Hematopoietic multipotent progenitor cell treated with erythropoietin and hydrocortisone succinate and interleukin-3 and kit ligand, for 8 days (in vitro differentiated cells): ENCODE data around the gene EPHB2.
A peak's percentile ranks its signal among the peaks of the same experiment; 100 is the strongest.
"Not testable (repeated sequence)": the region's sequence is repeated elsewhere in the genome, so short reads cannot be mapped to it uniquely, and the experiment has no call there.

ENCODE experiments used
- DNase-seq: peaks from one replicate; pipeline ENCODE4 v3.0.0-alpha.2; 2015

The EPHB2 gene

DNA sequence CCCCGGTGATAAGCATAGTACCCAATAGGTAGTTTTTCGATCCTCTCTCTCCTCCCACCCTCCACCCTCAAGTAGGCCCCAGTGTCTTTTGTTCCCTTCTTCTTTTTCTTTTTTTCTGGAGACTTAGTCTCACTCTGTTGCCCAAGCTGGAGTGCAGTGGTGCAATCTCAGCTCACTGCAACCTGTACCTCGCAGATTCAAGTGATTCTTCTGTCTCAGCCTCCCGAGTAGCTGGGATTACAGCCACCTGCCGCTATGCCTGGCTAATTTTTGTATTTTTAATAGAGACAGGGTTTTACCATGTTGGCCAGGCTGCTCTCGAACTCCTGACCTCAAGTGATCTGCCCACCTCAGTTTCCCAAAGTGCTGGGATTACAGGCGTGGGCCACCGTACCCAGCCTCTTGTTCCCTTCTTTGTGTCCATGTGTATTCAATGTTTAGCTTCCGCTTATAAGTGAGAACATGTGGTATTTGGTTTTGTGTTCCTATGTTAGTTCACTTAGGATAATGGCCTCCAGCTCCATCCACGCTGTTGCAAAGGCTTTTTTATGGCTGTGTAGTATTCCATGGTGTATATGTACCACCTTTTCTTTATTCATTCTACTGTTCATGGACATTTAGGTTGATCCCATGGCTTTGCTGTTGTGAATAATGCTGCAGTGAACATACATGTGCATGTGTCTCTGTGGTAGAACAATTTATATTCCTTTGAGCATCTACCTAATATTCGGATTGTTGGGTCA is 133.0 kb downstream of the EPHB2 start:
- DNase-seq = not testable (repeated sequence)

DNA sequence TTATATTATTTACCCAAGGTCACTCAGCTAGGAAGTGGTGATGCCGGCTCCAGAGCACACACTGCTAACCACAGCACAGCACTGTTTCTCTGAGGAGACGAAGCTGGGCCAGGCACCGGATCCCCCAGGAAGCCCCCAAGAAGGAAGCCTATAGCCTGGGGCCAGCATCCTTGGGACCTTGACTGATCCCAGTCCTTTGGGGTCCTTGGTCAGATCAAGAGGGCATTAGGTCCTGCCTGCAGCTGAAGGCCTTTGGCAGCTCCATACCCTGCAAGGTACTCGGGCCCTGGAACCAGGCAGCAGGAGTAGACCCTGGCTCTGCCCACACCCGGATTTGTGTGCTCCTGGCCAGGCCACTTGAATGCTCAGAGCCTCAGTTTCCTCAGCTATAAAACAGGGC is 134.0 kb downstream of the EPHB2 start:
- no peak for DNase-seq

DNA sequence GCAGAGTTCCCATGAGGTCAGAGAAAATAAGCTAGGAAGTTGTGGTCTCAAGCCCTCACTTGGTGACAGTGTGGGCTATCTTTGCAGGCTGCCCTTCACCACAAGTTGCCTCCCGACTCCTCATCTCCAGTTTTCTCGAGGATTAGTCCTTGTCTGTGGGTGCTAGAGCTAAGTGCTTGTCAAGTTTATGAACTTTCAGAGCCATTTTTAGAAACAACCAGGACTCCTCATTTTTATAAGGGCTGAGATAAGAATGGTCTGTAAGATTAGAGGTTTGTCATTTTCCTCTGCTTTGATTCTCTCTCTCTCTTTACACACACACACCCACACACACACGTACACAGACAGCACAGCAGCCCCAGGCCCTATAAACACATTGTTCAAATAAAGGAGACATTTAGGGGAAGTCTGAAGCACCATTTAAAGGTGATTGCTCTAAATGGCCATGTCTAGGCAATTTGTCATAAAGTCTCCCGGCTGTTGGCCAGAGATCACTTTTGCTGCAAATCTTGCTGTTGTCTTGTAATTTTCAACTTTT is 134.8 kb downstream of the EPHB2 start:
- DNase-seq = no peak

DNA sequence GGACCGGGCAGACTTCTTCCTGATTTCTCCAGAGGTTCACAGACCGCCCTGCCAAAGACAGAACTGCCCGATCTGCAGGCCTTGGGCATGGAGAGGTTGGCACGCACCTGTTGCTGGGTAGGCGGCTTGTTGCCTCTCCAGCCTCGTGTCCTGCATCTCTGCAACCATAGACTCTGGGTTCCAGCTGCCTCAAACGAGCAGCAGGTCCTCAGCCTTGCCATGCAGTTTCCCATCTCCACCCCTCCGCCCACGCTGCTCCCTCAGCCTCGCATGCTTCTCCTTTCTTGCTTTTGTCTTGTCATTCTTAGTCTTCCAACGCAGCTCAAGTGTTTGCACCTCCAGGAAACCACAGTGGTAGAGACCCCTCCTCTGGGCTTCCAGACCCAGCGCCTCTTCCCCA is 135.8 kb downstream of the EPHB2 start:
- peak; percentile 2 for DNase-seq

DNA sequence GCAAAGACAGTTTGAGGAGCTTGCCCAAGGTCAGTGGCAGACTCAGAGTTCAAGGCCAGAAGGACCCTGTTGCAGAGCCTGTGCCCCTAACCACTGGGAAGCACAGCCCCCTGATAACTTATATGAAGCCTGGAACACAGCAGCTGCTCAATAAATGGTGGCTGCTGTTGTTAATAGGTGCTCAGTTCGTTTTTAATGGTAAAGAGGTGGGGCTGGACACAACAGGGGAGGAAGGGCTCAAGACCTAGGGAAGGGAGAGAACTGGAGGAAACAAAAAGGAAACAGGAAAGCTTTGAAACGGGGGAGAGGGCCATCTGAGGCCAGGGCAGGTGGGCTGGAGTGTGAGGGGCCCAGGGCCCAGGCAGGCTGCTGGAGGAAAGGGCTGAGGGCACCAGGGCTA is 136.6 kb downstream of the EPHB2 start:
- DNase-seq = no peak

DNA sequence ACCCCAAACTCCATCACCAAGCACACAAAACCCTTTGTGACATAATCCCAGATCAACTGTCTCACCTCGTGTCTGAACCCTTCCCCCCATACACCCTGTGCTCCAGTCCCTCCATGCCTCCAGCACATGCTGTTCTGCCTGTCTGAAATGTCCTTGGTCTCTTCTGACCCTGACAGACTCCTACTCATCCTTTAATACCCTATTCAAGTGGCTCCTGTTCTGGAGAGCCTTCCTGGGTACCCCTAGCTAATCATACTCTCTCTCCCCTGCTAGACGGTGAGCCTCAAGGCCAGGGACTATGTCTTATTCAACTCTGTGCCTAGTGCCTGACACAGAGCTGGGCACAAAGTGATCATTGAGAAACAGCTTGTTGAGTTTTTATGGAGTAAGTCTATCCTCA is 137.1 kb downstream of the EPHB2 start:
- no peak for DNase-seq

DNA sequence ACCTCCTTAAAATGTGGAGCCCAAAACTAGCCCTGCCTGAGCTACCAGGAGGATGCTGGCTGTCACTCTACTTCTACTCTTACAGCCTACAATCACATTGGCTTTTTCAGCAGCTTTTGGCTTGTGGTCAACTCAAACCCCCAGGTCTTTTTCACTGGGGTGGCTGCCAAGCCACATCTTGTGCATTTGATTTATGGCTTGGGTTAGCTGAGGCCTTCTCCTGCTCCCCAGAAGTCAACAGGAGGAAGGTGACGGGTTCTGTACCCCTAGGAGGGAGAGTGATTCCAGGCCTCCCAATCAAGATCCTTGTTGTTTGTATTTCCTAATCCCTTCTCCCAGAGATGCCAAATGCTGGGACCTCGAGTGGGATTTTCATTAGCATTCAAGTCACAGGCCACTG is 137.8 kb downstream of the EPHB2 start:
- no peak for DNase-seq

DNA sequence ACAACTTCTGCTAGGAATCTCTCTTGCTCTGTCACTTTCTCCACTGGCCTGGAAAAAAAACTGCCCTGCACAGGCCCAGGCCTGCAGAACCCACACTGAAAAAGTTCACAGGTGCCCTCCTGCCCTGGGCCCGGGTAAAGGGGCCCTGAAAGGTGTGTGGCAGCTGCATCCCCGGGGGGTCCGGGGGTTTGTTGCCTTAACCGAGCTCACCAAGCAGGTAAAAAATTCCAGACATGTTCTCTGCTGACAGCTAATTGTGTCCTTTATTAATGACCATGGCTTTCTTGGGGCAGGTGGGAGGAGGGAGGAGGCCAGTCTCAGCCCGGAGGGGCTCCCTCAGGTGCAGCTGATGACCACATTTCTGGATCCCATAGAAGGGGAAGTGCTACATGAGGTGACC is 139.1 kb downstream of the EPHB2 start:
- no peak for DNase-seq

DNA sequence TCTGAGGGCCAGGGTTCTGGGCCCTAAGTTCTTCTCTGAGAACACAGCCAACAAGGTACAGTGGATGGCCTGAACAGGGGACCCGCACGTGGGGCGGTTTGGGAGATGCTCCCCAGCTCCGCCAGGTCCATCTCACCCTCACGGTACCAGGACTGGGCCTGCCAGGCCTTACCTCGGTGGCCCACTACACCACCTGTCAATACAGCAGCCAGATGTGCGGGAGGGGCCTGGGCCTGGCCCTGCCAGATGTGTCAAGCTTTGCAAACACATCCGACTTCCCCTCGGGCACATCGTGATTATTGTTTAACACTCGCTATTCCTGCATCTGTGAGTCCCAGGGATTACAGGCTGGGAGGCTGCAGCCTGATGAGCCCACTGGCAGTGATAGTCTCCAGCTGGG is 139.6 kb downstream of the EPHB2 start:
- no peak for DNase-seq

DNA sequence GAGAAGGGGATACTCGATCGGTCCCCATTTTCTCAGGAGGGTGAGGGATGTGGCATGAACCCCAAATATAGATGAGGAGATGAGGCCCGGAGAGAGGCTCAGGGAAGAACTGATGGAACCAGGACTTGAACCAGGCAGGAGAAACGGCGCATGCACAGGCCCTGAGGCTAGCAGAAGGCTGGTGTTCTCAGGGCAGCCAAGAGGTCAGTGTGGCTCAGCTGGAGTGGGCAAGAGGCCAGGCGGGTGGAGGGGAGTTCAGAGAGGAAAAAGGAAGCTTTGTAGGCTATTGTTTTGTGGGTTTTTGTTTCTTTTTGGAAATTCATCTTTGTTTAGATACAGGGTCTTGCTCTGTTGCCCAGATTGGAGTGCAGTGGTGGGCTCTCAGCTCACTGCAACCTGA is 140.0 kb downstream of the EPHB2 start:
- no peak for DNase-seq

DNA sequence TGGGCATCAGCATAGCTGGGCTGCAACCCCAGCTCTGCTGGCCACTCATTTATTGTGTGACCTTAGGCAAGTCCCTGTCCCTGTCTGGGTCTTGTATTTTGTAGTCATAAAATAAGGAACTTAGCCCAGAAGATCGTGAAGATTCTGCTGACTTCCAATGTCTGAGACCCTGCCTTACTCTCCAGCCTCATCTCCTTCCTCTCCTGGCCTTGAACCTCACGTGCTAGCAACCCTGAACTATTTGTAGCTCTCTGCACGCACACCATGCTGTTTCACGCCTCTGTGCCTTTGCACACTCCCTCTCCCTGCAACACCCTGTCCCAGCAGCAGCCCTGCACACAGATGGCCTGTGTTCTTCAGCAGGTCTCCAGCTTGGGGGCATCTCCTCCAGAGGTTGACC is 140.9 kb downstream of the EPHB2 start:
- DNase-seq = no peak

DNA sequence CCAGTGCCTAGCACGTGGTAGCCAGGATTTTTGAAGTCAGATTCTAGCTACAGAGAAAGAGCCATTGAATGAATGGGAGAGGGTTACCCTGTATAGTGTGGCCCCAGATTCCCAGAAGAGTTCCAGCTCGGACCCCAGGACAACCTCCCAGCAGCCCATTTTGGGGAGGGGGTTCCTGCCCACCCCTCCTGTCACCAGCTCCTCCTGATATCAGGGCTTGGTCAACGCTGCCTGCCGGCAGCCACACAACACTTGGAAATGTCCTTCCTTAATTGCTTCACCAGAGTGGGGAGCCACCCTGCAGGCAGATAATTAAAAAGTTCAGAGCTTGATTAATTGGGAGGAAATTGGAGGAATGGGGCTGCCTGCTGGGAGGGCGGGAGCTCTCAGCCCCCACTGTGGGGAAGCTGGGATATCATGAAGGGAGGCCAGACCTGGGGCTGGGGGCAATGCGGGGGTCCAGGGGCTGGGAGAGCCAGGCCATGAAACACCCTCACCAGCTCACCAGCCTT is 141.6 kb downstream of the EPHB2 start:
- no peak for DNase-seq

DNA sequence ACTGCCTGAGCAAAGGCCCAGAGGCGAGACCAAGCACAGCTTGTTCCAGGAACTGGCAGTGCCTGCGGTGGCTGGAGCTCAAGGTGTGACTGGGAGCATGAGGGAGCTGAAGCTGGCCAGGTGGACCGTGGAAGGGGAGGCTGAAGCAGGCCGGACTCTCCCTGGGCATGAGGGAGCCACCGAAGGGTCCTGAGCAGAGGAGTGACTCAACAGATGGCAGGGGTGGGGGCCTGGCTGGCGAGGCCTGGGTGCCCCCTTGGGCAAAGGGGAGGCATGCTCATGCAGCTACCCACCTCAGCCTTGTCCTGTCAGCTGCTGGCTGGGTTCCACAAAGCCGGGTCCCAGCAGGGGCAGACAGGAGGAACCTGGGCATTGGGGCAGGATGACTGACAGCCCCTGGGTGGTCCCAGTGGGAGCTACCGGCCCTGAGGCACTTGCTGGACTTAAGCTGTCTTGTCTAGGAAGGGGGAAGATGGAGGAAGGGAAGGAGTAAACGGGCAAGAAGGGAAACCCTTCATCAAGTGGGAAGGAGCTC is 143.1 kb downstream of the EPHB2 start:
- no peak for DNase-seq

DNA sequence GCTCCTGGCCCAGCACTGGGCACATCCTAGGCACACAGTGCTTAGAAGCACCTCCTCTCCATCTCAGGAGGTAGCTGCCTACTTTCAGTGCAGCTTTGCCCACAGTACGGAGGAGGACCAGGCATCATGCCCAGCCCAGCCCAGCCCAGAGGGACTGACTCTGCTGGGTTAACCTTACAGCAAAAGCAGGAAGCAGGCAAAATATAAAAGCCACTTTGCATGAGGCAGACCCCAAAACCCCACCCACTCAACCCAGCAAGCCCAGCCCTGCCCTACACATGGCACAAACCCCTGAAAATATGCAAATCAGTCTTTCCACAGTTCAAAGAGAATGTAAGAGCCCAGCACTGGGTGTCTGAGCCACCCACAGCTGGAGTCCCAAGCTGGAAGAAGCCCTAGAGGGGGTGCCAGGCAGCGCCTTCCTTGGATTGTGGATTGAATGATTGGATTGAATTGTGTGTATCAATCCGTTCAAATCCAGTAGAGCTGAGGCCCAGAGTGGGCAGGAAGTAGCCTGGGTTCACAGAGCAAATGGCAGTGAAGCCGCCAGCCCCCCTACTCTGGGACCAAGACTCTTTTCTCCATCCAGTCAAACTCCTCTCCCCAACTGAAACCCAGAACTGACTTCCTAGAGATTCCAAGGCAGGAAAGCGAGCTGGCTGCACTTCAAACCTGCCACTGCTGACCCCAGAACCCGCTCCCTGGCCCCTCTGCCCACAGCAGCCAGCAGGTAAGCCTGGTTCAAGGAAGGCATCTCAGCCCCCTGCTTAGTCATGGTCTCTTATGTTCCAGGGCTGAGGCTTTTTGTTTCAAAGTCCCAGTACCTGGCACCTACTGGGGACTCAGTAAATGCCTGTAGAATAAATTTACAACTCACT is 144.3 kb downstream of the EPHB2 start:
- DNase-seq = no peak

DNA sequence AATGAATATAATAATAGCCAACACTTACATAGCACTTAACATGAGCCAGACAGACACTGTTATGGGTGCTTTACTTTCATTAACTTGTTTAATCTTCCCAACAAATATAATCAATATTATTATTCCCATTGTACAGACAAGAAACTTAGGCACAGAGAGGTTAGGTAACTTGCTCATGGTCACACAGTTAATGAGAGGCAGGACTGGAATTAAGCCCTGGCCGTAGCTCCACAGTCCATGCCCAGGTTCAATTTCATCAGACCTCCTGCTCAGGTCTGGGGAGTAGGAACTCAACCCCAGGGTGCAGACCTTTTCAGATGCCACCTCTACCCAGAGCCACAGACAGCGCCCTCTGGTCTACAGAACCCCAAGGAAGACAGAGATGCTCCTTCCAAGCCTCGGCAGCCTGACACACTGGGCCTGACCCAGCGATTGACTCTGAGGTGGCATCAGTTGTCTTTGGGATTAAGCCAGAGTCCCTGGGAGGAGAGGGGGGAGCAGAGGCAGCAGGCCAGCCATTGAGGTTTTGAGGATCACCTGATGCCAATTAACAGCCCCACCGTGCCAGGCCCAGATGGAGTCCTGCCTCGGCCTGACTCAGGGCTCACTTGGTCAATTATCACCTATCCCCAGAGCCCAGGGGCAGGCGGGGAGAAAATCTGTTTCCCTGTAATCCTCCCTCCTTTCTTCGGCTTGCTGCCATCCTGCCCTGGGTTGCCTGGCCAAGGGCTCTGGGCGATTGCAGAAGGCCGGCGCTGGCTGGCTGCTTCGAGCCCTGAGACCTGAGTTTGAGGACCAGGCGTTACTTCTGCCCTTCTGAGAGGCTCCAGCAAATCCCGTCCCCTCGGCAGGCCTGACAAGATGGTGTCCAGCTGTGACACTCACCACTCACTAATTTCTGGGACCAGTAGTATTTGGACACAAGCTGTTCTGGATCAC is 145.3 kb downstream of the EPHB2 start:
- DNase-seq = no peak

DNA sequence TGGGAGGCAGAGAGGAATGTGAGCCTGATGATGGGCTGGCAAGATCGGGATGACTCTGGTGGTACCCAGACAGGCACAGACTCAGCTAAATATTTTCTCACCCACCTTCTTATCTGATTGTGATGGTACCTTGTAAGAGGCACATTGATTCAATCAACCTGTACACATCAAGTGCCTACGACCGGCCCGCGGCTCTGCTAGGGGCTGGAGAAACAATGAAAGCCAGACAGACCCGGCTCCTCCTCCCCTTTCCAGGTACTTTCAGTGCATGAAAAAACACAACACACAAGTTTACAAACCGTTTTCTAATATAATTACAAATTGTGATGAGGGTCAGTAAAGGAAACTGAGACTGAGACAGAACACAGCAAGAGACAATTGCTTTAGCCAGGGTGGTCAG is 147.0 kb downstream of the EPHB2 start:
- DNase-seq = no peak

DNA sequence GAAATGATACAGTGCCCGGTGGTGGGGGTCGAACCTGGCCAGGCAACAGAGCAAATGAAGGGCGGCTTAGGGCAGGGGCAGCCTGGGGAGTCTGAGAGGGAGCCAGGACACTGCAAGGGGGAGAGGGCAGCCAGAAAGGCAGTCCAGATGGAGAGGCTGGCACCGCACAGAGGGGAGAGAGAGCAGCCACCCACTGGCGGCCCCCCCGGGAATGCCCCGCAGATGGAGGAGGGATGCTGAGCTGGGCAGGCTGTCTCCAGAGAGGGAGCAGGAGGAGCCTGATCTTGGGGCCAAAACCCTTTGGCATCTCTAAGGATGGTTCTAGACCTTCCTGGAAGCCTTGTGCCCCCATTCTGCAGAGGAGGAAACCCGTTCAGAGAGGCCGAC is 149.8 kb downstream of the EPHB2 start:
- no peak for DNase-seq

DNA sequence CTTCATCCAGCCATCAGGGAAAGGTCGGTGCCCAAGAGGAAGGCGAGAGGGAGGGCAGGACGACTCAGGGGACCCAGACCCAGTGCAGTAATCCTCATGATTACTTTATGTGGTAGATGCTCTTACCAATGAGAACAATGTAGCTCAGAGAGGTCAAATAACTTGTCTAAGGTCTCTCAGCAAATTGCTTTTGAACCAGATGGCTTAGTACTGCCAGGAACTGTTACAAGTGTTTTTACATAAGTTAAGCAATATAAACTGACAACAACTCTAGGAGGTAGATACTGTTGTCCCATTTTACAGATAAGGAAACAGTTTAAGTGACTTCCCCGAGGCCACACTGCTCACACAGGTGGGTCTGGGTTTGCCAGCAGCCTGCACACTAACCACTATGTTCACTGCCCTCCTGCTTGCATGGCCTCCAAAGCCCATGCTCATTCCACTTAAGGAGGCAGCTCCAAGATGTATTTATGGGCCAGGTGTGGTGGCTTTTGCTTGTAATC is 150.3 kb downstream of the EPHB2 start:
- DNase-seq = no peak

DNA sequence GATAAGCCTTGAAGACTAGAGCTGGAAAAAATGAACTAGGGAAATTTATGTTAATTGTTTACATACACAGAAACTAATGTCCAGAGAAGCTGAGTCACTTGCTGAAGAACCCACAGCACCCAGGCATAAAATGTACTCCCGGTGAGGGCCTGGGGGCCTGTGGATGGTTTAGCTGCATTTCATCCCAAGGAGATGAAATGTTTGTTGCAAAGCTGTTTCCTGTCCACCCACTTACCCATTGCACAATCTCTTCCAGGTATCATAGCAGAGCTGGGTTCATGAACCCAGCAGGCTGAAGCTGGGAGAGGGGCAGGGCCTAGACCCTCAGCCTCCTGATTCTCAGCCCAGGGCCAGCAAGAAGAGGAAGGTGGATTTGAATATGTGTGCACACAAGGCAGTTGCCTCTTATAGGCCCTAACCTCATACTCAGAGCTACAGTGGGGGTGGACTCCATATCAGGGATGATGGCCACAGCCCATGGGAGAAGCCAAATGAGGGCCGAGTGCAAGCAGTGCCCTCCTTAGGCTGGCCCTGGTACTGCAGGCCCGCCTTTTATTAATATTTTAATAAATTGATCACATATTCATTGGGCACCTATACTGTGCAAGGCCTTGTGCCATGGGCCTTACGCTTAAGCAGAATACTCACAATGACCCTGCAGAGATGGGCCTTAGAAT is 151.3 kb downstream of the EPHB2 start:
- DNase-seq = peak; percentile 11

DNA sequence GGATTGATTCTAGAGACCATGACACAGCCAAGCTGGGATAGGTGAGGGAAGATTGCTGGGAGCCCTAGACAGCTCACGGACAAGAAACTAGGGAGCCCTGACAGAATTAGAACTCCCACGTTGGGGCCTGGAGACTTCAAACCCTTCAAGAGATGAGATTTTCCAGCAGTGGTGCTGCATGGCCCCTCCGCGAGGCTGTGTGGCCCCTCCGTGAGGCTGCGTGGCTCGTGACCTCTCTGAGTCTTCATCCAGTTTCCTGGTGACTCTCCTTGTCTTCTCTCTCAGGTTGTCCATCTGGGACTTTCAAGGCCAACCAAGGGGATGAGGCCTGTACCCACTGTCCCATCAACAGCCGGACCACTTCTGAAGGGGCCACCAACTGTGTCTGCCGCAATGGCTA is 152.1 kb downstream of the EPHB2 start:
- DNase-seq = no peak

DNA sequence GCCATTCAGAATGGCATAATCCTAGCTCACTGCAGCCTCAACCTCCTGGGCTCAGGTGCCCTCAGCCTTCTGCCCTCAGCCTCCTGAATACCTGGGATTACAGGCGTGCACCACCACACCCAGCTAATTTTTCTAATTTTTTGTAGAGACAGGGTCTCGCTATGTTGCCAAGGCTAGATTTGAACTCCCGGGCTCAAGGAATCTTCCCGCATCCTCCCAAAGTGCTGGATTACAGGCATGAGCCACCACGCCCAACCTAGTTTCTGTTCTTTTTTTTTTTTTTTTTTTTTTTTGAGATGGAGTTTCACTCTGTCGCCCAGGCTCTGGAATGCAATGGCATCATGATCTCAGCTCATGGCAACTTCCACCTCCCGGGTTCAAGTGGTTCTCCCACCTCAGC is 153.1 kb downstream of the EPHB2 start:
- no peak for DNase-seq

DNA sequence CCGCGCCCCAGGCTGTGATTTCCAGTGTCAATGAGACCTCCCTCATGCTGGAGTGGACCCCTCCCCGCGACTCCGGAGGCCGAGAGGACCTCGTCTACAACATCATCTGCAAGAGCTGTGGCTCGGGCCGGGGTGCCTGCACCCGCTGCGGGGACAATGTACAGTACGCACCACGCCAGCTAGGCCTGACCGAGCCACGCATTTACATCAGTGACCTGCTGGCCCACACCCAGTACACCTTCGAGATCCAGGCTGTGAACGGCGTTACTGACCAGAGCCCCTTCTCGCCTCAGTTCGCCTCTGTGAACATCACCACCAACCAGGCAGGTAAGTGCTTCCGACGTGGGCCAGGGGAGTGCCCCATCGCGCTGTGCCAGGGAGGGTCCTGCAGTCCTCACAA is 154.2 kb downstream of the EPHB2 start:
- no peak for DNase-seq
